ENCODE measurements around the gene NOXO1. TPM values are rescaled to one million over a fixed set of nuclear protein-coding genes. Genes with fewer than 3 reads are reported as not detected.

NOXO1 gene
- total and polyA plus RNA-seq, 9 of the 15 experiments (the other 6 are each of a cell fraction or from before 2014, with no cell fraction given) = not detected

DNA sequence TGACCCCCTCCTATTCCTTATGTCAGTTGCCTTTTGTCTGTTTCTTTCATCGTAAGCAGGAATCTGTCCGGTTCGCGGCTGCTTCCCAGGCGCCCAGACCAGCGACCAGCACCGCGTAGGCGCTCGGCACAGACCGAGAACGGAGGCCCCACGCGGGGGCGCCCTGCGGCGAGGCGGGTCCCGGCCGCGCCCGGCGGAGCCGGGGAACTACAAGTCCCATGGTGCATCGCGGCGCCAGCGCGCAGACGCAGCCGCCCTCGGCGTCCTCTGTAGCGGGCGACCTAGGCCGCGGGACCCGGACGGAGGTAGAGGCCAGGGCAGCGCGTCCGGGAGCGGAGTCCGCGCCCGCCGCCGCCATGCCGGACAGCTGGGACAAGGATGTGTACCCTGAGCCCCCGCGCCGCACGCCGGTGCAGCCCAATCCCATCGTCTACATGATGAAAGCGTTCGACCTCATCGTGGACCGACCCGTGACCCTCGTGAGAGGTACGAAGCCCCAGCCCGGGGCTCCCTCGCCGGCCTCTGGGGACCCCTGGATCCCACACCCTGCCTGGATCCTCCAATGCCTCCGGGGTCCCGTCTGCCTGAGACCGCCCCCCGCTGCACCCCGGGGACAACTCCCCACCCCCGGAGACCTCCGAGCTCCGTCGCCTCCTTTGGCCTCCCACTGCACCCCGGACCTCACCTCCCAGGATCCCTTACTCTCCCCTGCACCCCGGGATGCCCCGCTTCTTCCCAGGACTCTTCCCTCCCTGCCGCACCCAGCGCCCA lies 21.8 kb downstream of the NOXO1 start, which contains the start of gene NDUFB10 (continued):
- TF ChIP-seq, protein P1, sequence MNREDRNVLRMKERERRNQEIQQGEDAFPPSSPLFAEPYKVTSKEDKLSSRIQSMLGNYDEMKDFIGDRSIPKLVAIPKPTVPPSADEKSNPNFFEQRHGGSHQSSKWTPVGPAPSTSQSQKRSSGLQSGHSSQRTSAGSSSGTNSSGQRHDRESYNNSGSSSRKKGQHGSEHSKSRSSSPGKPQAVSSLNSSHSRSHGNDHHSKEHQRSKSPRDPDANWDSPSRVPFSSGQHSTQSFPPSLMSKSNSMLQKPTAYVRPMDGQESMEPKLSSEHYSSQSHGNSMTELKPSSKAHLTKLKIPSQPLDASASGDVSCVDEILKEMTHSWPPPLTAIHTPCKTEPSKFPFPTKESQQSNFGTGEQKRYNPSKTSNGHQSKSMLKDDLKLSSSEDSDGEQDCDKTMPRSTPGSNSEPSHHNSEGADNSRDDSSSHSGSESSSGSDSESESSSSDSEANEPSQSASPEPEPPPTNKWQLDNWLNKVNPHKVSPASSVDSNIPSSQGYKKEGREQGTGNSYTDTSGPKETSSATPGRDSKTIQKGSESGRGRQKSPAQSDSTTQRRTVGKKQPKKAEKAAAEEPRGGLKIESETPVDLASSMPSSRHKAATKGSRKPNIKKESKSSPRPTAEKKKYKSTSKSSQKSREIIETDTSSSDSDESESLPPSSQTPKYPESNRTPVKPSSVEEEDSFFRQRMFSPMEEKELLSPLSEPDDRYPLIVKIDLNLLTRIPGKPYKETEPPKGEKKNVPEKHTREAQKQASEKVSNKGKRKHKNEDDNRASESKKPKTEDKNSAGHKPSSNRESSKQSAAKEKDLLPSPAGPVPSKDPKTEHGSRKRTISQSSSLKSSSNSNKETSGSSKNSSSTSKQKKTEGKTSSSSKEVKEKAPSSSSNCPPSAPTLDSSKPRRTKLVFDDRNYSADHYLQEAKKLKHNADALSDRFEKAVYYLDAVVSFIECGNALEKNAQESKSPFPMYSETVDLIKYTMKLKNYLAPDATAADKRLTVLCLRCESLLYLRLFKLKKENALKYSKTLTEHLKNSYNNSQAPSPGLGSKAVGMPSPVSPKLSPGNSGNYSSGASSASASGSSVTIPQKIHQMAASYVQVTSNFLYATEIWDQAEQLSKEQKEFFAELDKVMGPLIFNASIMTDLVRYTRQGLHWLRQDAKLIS (CRISPR knock-in tag; IDR thresholded peaks at IDR 0.05) = peak; percentile 62; the same call in 1 of the 2 replicates
- no peak for TF ChIP-seq DMBX1 (CRISPR knock-in tag; IDR thresholded peaks at IDR 0.05; ENCODE audit: borderline replicate concordance)
- no peak for TF ChIP-seq GABPB2 (CRISPR knock-in tag; conservative IDR thresholded peaks at IDR 0.05)
- TF ChIP-seq LCOR (CRISPR knock-in tag; IDR thresholded peaks at IDR 0.05) = peak; percentile 53; the same call in 1 of the 2 replicates
- no peak for TF ChIP-seq ZNF263 (CRISPR knock-in tag; IDR thresholded peaks at IDR 0.05; ENCODE audit: borderline replicate concordance)
- no peak for TF ChIP-seq TFAM (CRISPR knock-in tag; conservative IDR thresholded peaks at IDR 0.05)

Data from K562 (cell line).